ENCODE results near the gene SRP68.

Gene SRP68

GRCh38 chr17:76072148-76072858 is at the start of gene SRP68:
Gene SRP68 (minus strand): TSS chr17:76072517. CDS start chr17:76072491, 26 bp downstream.
- peak; percentile 74 to 95 for DNase-seq

- no peak for DNase-seq
These were observed 49.7 kb upstream of the SRP68 start for GRCh38 chr17:76121932-76122430.

GRCh38 chr17:76120658-76121008 is 48.3 kb upstream of the SRP68 start:
- DNase-seq = no peak

- no peak for DNase-seq
These were observed 47.4 kb upstream of the SRP68 start for GRCh38 chr17:76119409-76120371.

- no peak for DNase-seq
These were observed 42.9 kb upstream of the SRP68 start for GRCh38 chr17:76115138-76115754.

- no peak for DNase-seq
These were observed 39.6 kb upstream of the SRP68 start for GRCh38 chr17:76111956-76112355.

- no peak for DNase-seq
These were observed 35.2 kb upstream of the SRP68 start for GRCh38 chr17:76107509-76107908.

- DNase-seq = no peak
These were observed 34.4 kb upstream of the SRP68 start for GRCh38 chr17:76106703-76107102.

- DNase-seq = no peak
These were observed 32.5 kb upstream of the SRP68 start for GRCh38 chr17:76104896-76105231.

- no peak for DNase-seq
These were observed 32.0 kb upstream of the SRP68 start for GRCh38 chr17:76104140-76104895.

GRCh38 chr17:76103274-76104139 is 31.2 kb upstream of the SRP68 start, which contains the start of gene EXOC7:
Gene EXOC7 (minus strand): TSS chr17:76103787. CDS start chr17:76103692, 95 bp downstream.
- peak; percentile 94 to 98 for DNase-seq

- no peak for DNase-seq
These were observed 30.6 kb upstream of the SRP68 start for GRCh38 chr17:76102944-76103273.

GRCh38 chr17:76097716-76098295 is 25.5 kb upstream of the SRP68 start:
- no peak for DNase-seq

GRCh38 chr17:76095943-76096342 is 23.6 kb upstream of the SRP68 start:
- DNase-seq = no peak

GRCh38 chr17:76094046-76094445 is 21.7 kb upstream of the SRP68 start:
- DNase-seq = no peak

- DNase-seq = no peak
These were observed 20.5 kb upstream of the SRP68 start for GRCh38 chr17:76092526-76093413.

GRCh38 chr17:76091526-76092286 is 19.4 kb upstream of the SRP68 start:
- no peak for DNase-seq

- DNase-seq = no peak
These were observed 18.3 kb upstream of the SRP68 start for GRCh38 chr17:76090517-76091129.
